HT-29 (cell line): ENCODE data around the gene SCFD2. TPM values are rescaled to one million over a fixed set of nuclear protein-coding genes. Genes with fewer than 3 reads are reported as not detected.
"Not testable (repeated sequence)": the region's sequence is repeated elsewhere in the genome, so short reads cannot be mapped to it uniquely, and the experiment has no call there.

Source experiments
- DNase-seq: peaks from one replicate; pipeline ENCODE4 v3.0.0-alpha.2; 2015; ENCODE audit warnings: low spot score
- total RNA-seq: library from RNA; depleted of rRNA; stranded (reverse); fragments of >200 nt; shearing (Covaris generic); gene quantifications from 2 replicates; pipeline ENCODE4 v1.2.3, GENCODE V29; 2014

SCFD2 gene
- total RNA-seq, 1 experiment from 2014 or later = 33.1 TPM

DNA sequence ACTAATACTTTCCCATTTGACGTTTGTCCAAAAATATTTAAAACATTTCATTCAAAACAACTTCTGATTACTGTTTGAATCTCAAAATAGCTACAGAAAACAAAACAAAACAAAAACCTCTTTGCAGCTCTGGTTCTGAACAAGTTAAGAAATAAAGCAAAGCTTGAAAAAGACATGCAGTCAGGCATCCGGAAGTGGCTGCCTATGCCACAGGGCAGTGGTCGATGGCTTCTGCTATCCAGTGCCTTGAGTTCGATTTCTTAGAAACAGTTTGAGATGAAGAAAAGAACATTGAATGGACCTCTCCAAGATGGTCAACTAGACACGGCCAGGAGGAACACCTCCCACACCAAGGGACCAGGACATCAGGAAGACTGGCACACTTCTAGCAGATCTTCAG, 125.3 kb downstream of the SCFD2 start:
- DNase-seq = no peak

DNA sequence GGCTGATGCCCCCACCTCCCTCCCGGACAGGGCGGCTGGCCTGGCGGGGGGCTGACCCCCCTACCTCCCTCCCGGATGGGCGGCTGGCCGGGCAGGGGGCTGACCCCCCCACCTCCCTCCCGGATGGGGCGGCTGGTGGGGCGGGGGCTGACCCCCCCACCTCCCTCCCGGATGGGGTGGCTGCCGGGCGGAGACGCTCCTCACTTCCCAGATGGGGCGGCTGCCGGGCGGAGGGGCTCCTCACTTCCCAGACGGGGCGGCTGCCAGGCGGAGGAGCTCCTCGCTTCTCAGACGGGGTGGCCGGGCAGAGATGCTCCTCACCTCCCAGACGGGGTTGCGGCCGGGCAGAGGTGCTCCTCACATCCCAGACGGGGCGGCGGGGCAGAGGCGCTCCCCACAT, 127.5 kb downstream of the SCFD2 start:
- not testable (repeated sequence) for DNase-seq

DNA sequence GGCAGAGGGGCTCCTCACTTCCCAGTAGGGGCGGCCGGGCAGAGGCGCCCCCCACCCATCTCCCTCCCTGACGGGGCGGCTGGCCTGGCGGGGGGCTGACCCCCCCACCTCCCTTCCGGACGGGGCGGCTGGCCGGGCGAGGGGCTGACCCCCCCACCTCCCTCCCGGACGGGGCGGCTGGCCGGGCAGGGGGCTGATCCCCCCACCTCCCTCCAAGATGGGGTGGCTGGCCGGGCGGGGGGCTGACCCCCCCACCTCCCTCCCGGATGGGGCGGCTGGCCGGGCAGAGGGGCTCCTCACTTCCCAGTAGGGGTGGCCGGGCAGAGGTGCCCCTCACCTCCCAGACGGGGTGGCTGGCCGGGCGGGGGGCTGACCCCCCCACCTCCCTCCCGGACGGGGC, 128.1 kb downstream of the SCFD2 start:
- not testable (repeated sequence) for DNase-seq

DNA sequence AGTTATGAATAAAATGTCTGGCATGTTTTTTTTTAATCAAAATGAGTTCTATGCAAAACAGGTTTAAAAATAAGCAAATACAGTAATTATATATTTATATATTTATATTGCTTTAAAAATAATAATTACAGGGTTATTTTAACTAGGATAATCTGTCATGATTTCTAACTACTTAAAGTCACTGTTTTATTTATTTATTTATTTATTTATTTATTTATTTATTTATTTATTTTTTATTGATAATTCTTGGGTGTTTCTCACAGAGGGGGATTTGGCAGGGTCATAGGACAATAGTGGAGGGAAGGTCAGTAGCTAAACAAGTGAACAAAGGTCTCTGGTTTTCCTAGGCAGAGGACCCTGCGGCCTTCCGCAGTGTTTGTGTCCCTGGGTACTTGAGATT, 129.2 kb downstream of the SCFD2 start:
- not testable (repeated sequence) for DNase-seq

DNA sequence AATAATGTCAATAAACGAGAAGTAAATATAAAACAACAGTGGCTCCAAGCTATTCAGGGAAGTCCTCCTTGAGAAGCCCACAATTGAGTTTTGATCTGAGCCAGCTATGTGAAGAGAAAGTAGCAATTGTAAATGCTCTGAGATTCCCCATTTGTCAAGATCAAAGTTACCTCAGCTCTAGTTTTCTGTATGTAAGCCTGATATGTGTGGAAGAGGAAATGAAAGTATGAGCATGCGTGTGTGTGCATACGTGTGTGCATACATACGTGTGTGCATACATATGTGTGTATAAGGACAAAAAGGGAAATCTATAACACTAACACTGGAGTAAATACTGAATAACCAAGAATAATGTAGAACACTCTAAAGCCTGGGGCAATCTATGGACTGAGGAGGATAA, 130.3 kb downstream of the SCFD2 start:
- DNase-seq = no peak

DNA sequence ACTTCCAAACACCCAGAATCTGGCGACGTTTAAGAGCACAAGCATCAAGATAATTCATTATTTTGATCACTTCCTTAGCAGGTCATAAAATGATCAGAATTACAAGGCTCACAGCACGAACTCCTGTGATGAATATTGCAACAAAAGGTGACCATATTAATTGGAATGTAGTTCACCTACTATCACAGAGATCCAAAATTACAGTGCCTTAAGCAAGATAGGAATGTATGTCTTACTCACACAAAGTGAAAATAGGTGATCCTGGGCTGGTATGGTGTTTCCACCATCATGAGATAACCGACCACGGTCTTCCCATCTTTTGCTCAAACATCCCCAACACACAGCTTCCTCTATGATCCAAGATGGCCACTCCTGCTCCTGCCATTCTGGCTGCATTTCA, 131.2 kb downstream of the SCFD2 start:
- DNase-seq = no peak

DNA sequence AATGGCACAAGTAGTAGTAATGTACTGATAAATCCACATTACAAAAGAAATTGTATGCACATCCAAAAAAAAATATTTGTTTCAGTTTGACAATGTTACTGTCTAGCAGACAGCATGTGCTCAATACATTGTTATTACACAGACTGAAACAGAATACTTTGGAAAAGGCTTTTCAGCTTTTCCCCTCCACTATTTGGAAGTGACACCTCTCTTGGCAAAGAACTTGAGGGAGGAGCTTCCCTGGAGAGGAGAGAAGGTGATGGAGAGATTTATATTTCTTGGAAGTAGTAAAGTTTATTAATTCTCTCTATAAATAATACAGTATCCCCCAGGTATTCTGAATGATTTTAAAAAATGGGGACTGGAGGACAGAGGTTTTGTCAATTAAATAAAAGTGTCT, 131.8 kb downstream of the SCFD2 start:
- no peak for DNase-seq

DNA sequence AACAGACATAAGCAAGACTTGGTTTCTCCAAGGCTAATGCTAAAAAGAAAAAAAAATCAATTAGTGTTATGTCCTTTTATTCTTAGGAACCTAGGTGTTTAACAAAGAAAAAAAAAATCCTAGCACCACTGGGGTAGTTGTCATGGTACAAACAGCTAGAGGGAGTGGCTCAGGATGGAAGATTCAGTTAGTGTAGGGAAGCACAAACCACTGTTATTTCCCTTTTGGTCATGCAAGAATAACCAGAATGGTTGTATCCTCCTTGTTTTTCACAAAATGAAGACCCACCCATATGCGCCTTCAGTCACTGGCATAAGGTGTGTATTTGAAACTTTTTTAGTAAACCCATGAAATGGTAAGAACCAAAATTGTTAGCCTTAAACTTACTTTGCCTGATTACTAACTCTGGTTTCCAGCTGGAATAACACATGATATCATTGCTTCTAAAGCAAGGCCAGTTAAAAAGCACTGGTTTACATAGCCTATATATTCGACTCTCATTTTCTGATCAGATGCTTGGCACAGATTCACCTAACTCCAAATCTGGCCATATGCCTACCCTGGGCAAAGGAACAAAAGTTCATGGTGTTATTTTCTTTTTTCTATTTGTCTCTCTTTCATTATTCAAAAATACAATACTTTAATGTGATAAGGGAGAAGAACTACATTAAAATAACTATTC, 132.6 kb downstream of the SCFD2 start:
- no peak for DNase-seq

DNA sequence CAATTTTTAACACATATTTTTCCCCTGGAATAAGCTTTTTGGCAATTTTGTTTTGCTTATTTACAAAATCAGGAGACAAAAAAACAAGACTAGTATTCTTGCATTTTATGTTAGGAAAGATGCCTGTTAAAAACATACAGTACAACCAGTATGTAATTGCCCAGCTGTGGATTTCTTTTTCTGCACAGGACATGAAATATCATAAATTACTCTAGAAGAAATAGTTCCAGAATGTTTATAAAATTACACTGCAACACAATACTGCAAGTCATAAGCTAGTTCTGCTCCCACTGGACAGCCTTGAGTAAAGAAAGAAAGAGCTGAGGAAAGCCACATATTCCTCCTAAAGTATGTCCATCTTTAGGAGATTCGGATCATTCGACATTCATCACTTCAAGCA, 133.5 kb downstream of the SCFD2 start:
- no peak for DNase-seq

DNA sequence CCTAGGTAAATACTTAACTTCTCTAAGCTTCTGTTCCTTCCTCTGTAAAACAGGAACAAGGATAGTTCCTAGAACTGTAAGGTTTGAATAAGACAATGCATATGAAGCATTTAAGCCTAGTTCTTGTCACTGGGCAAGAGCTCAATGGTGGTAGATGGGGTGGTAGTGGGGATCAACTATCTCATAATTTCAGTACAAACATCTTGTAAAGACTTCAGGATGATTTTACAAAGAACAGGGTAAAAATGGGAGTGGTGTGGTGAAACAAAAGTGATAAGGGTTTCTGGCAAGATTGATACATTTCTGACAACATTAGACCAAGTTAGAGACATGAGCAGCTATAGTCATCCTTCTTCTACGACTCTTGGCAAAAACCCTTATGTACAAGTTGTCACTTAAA, 137.8 kb downstream of the SCFD2 start:
- DNase-seq = no peak

DNA sequence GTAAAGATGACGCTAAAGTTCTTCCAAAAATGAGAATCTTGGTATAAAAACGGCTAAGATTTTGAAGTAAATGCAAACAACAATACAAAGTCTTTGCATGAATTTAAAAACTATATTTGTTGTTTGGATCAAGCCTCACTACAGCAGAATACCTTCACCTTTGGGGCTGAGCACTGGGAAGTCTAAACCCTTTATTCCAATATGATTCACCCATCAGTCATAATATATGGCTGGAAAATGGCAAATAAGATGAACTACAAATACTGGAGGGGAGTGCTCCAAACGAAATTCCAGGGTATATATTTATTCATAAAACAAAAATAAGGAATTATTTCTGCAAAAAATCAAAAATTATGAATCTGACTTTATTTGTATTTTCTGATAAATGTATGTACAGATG, 138.4 kb downstream of the SCFD2 start:
- no peak for DNase-seq

DNA sequence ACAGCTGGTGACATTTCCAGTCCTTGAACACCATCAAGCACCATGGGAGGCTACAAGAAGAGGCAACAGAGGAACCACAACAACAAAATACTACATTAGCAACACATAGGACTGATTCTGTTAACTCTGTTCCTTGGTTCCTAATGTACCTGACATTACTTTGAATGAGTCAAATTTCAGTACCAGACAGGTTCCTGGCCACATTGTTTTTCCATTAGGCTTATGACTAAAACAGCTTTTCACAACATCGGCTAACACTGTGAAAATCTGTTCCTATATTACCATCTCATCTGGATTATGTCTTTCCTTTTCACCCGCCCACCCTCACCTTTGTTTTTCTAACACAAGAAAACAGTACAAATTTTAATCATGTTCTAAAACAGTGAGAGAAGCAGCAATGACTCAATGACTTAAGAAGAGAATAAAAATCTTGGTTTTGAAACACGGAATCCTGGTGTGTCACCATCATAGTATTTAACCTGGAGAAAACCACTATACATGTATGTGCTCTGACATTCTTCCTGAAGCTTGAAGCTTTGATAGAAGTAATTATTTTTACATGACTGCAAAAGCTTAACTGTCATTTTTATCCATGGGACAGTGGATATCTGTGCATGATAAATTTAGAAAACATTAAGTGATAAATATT, 143.9 kb downstream of the SCFD2 start:
- DNase-seq = no peak

DNA sequence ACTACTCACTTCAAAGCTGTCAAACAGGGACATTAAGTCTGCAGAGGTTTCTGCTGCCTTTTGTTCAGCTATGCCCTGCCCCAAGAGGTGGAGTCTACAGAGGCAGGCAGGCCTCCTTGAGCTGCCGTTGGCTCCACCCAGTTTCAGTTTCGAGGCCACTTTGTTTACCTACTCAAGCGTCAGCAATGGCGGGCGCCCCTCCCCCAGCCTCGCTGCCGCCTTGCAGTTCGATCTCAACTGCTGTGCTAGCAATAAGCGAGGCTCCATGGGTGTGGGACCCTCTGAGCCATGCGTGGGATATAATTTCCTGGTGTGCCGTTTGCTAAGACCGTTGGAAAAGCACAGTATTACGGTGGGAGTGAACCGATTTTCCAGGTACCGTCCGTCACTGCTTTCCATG, 146.7 kb downstream of the SCFD2 start:
- DNase-seq = not testable (repeated sequence)

DNA sequence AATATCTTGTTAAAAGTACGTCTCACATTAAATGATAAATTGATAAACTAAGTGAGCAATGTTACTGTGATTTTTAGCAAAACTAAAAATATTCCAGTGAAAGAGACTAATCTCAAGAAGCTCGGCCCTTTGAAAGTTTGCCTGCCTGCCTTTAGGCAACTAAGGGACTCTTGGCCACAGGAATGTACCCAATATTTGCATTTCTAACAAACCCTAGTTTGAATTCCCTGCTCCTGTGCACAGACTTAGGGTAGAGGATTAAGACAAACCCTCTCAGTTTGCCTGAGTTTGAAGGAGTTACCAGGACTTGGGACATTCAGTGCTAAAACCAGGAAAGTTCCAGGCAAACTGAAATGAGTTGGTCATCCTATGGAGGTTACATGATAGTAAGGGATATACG, 157.1 kb downstream of the SCFD2 start:
- DNase-seq = no peak

DNA sequence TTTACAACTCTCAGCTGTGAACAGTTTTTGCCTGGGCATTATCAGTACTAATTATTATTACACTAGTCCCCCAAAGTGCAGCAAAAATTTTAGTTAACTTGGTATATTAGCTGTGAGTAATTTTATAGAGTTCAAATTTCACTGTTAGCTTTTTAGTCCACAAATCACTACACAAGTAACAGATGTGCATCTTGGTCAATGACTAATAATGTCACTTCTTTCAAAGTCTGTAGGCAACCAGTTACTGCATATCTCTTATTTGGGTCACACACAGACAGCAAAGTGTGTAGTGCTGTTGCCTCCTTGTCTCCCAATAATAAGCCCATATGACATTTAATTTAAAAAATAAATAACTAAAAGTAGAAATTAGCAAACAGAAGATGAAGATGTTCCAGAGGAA, 159.9 kb downstream of the SCFD2 start:
- DNase-seq = no peak

DNA sequence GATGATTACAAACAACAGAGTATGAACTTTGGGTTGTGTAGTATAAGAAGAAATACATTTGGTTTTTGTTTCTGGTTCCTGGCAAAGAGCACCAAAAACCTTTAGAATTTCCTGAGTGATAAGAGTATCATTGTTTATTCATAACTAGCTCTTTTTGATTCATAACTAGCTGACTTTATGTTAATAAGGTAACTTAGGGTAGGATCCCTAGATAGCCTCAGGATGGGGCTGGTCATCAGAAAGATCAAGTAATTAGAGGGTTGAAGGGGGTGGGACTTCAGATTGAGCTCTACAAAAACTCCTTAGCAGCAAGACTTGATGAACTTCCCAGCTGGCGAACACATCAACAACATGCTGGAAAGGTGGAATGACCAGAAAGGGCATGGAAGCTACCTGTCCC, 166.5 kb downstream of the SCFD2 start:
- no peak for DNase-seq

DNA sequence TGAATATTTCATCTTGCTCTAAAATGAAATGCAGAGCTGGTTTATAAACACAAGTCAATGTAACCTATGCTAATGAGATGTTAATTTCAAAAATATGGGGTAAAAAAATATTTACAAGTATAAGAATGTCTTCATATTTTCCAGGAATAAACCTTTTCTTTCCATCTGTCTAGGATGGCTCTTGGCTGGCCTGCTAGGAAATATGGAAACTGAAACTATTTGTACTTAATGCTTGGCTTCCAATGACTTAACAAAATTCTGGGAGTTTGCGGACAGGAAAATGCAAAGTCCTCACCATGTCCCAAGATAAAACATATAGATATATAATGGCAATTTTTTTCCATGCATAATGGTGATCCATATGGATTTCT, 168.1 kb downstream of the SCFD2 start:
- no peak for DNase-seq

DNA sequence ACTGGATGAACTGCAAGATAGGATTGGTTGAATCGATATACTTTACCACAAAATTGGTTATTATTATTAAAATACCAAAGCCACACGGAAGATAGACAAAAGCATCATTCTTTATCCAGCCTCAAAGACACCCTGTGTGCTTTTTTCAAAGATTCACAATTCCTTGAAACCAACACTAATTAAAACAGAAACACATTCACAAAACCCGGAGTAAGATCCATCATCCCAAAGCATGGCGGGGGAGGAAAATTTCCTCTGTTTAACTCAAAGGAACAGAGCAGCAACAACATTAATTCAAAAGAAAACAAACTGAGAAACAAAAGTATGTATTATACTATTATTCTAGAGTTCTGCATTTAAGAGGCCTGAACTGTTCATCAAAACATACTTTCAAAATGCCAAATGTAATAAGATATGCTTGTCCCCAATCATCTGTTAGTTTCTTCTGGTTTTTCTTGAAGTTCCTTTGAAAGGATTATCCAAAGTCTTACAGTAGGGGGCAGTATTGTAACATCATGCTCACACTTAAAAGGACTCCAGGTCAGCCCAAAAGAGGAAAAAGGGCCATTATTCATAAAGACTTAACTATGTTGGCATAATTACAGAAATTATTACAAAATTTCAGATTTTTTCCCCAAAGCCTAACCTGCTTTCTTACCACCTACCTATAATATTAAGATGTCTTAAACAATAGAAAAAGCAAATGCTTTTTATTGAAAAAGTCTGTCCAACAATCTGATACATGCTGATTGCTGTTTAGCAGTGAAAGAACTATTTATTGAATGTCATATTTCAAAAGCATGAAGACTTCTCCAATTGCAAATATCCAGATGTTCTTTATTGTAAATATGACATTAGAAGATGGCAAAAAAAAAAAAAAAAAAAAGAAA, 168.7 kb downstream of the SCFD2 start:
- peak; percentile 82 for DNase-seq

DNA sequence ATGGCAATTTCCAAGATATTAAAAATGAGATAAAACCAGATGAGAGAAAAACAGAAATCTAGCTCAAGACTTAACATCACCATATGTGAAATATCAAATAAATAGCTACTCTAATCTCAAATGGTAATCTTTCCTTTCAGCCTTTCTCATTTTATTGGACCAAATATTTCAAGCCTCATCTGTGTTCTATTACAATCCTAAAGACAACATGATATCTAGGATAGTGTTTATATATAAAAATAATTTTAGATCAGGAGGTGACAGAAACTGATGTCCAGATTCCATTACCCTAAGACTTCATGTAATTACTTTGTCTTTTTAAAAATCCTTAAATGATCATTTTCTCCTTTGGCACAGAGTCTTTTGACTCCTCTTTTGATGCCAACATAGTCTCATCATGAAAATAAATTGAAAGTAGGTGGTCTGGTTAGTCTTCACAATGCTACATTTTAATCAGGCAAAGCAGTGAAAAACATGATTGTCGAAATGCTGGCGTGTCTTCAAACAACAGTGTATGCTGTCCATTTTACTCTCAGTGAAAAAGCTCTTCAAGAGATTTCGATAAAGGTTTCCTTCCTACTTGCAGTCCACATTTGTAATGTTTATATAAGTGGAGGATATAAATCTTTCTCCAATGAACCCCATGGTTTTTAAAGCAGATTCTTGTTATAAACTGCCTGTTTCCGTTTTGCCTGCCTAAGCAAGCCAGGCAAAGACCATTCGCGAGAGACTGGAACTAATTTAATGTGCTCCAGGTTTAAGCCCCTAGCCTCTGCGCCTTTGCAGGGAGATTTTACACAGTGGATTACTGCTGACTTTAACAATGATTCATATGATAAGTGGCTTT, 169.8 kb downstream of the SCFD2 start:
- no peak for DNase-seq

DNA sequence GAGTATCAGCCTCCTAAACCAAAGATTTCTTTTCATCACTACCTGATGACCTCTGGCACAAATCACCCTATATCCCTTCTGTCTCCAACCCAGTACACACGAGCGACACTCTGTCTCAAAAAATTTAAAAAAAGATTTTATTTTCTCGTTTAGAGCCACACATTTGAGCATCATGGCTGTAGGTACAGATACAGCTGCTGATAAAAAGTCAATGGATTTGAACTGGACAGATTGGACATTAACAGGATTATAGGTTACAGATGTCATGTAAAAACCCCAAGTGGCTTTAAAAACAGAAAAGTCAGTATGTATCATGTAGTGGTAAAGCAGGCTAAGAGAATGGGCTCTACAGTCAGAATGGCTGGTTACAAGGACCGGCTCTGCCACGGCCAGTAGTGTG, 171.1 kb downstream of the SCFD2 start:
- DNase-seq = no peak

DNA sequence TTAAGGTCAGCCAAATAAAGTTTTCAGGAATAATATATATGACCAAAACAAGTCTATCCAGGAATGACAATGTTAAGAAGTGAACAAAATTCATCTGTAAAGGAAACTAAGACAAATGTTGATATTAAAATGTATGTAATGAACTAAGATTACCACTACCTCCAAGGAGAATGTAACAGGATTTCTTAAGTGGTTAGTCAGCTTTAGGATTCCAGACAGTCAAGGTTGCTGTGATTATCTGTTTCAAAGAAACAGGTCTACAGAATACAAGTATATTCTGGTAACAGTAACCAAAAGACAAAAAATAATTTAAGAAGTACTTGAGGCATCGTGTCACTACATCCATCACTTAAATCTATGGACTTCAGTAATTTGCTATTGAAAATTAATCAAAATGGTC, 172.8 kb downstream of the SCFD2 start:
- DNase-seq = no peak

DNA sequence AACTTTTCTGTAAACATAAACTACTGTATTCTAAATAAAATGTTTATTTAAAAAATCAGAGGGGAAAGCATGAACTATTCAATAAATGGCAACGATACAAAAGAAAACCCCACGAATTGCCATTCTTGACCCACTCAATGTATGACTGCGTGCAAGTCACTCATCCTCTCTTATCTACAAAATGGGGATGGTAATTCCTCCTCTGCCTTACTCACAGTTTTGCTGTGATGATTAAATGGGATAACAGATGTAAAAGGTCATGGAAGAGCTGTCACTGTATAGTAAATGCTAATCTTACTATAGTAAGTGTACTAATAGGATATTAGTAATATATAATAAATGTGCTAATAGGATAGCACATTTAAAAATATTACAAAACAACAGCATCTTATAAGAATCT, 173.4 kb downstream of the SCFD2 start:
- DNase-seq = no peak
